ENCODE measurements around the gene HAPLN3.

- TF ChIP-seq POLR2AphosphoS5 (IDR thresholded peaks at IDR 0.05) (no peak), EP300 (IDR thresholded peaks at IDR 0.05) (no peak), CTCF (IDR thresholded peaks at IDR 0.05) (no peak), POLR2A (IDR thresholded peaks at IDR 0.05) (no peak)
Measured at GRCh38 chr15:88882785-88883184, 12.6 kb downstream of the HAPLN3 start.
